Progenitor cell of endocrine pancreas (in vitro differentiated cells): ENCODE measurements around the gene RCSD1. TPM values are rescaled to one million over a fixed set of nuclear protein-coding genes. Genes with fewer than 3 reads are reported as not detected.

Experiments
- DNase-seq: peaks from one replicate; pipeline ENCODE4 v3.0.0; 2021; ENCODE audit warnings: low spot score; ENCODE audit not compliant: unreplicated experiment
- H3K27ac Mint-ChIP-seq: 2 replicates; pipeline ENCODE4 v1.8.0; 2021; ENCODE audit warnings: mild to moderate bottlenecking, moderate library complexity, mixed read lengths
- H3K27me3 Mint-ChIP-seq: 2 replicates; pipeline ENCODE4 v1.8.0; 2021; ENCODE audit warnings: mixed read lengths
- H3K36me3 Mint-ChIP-seq: 2 replicates; pipeline ENCODE4 v1.8.0; 2022; ENCODE audit warnings: mixed read lengths; ENCODE audit not compliant: insufficient read depth
- H3K4me1 Mint-ChIP-seq: 2 replicates; pipeline ENCODE4 v1.8.0; 2021; ENCODE audit warnings: low read depth, mixed read lengths
- H3K4me3 Mint-ChIP-seq: 2 replicates; pipeline ENCODE4 v1.8.0; 2021; ENCODE audit warnings: low read depth, mild to moderate bottlenecking, moderate library complexity, mixed read lengths
- H3K9me3 Mint-ChIP-seq: 2 replicates; pipeline ENCODE4 v1.8.0; 2021; ENCODE audit warnings: low read depth, mixed read lengths
- long read RNA-seq: library from polyadenylated mRNA; unstranded; transcript quantifications from one replicate; pipeline ENCODE4 v2.0.0, GENCODE V29; 2020
- total RNA-seq: library from RNA; stranded (reverse); gene quantifications from 2 replicates; pipeline ENCODE4 v1.2.1, GENCODE V29; 2021
- TF ChIP-seq, protein P1 (sequence below): fragments of 200-600 bp; sonication (generic); IDR thresholded peaks from one replicate; pipeline ENCODE4 v1.5.0; 2021; ENCODE audit warnings: antibody characterized with exemption, mild to moderate bottlenecking; ENCODE audit not compliant: unreplicated experiment

The RCSD1 gene, protein sequence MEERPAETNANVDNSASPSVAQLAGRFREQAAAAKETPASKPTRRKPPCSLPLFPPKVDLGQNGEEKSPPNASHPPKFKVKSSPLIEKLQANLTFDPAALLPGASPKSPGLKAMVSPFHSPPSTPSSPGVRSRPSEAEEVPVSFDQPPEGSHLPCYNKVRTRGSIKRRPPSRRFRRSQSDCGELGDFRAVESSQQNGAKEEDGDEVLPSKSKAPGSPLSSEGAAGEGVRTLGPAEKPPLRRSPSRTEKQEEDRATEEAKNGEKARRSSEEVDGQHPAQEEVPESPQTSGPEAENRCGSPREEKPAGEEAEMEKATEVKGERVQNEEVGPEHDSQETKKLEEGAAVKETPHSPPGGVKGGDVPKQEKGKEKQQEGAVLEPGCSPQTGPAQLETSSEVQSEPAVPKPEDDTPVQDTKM
- 0.22 and 0.38 TPM in 2 replicates for total RNA-seq
- long read RNA-seq, result 0 reads

DNA sequence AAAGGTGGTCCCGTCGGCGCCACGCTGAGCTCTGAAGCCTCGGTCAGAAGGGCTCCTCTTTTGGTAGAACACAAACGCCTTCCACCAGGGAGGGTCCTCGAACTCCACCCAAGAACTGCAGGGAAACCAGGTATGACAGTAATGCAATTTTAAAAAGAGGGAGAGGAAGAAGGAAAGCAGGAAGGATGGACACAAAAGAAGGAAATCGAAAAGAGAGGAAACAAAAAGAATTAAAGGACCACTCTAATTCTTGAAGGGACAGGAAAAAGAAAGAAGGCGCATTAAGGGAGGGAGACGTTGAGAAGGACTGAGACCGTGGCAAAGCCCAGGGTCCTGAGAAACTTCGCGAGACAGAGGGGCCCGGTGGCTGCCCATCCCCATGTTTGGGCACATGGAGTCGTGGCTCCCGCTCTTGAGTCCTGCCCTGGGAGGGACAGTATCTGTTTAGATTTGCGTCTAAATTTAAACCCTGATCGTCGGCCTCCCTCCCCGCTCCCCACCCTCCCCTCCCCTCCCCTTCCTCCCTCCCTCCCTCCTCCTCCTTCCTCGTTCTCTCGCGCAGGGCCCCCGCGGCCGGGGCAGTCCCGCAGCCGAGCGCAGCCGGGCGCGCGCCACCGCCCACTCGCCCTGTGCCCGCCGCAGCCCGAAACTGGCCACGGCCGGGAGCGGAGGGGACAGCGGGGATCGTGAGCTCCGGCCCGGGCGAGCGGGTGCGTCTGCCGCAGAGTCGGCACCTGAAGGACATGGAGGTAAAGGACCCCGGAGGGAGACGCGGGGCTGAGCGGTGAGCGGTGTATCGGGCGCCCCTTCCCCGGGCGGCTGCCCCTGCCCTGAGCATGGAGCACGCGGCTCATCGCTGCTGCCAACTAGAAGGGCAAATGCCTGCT, at the start of gene RCSD1:
Gene RCSD1, plus strand, starts transcription at position 552 of the 887 bp plus-strand sequence. Its CDS starts 192 bp downstream, at position 744.
- H3K4me3 Mint-ChIP-seq, result peak within 1 kb of the TSS; percentile 64
- peaks cover 6% of the 10 kb centered on the region for H3K4me1 Mint-ChIP-seq
- no peak within 1 kb of the TSS for H3K27ac Mint-ChIP-seq
- no peaks in the 10 kb centered on the region for H3K36me3 Mint-ChIP-seq
- peaks cover 4% of the 10 kb centered on the region for H3K9me3 Mint-ChIP-seq
- TF ChIP-seq, protein P1, sequence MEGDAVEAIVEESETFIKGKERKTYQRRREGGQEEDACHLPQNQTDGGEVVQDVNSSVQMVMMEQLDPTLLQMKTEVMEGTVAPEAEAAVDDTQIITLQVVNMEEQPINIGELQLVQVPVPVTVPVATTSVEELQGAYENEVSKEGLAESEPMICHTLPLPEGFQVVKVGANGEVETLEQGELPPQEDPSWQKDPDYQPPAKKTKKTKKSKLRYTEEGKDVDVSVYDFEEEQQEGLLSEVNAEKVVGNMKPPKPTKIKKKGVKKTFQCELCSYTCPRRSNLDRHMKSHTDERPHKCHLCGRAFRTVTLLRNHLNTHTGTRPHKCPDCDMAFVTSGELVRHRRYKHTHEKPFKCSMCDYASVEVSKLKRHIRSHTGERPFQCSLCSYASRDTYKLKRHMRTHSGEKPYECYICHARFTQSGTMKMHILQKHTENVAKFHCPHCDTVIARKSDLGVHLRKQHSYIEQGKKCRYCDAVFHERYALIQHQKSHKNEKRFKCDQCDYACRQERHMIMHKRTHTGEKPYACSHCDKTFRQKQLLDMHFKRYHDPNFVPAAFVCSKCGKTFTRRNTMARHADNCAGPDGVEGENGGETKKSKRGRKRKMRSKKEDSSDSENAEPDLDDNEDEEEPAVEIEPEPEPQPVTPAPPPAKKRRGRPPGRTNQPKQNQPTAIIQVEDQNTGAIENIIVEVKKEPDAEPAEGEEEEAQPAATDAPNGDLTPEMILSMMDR, result no peak
- peaks cover 70% of the 10 kb centered on the region for H3K27me3 Mint-ChIP-seq
- peak; percentile 28 for DNase-seq

DNA sequence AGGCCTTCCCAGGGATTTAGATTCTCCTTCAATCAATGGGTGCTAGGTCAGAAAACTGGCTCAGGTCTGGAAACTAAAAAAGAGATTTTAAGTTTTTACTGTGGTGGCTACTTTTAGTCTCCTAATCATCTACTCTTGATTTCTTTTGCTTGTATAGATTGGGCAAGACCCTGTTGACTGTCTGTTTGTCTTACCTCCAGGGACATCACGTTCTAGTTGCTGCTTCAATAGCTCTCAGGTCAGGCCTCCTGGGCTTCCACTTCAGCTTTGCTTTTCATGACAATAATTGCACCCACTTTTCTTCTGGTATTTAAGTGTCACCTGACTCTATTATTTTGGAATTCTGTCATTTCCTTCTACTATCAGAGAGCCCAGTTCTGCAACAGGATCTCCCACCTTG, 48.0 kb upstream of the RCSD1 start:
- Mint-ChIP-seq H3K4me3 (no peak overlapping the region), H3K36me3 (no peaks in the 10 kb centered on the region), H3K9me3 (no peaks in the 10 kb centered on the region), H3K27me3 (no peaks in the 10 kb centered on the region), H3K4me1 (no peaks in the 10 kb centered on the region), H3K27ac (no peak overlapping the region)
- no peak for DNase-seq
- TF ChIP-seq, protein P1, result no peak

DNA sequence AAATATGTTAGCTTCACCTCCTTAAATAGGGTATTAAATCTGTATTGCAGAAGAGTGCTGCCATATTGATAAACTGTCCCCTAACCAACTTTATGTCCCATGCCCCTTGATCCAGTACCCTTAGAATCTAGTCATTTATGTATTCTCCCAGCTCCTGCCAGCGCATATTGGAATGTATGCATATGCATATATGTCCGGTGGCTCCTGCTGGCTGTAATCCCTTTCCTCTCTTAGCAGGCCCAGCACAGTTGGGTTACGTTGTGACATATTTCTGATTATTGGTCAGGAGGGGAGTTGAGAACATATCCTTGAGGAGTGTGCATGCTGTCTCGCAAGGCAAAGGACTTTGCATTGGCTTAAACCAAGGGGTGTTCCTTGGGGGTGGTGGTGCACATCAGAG, 47.3 kb upstream of the RCSD1 start:
- no peak for DNase-seq
- Mint-ChIP-seq H3K27me3 (no peaks in the 10 kb centered on the region), H3K36me3 (no peaks in the 10 kb centered on the region), H3K9me3 (no peaks in the 10 kb centered on the region), H3K27ac (no peak overlapping the region), H3K4me3 (no peak overlapping the region), H3K4me1 (no peaks in the 10 kb centered on the region)
- TF ChIP-seq, protein P1, result no peak

DNA sequence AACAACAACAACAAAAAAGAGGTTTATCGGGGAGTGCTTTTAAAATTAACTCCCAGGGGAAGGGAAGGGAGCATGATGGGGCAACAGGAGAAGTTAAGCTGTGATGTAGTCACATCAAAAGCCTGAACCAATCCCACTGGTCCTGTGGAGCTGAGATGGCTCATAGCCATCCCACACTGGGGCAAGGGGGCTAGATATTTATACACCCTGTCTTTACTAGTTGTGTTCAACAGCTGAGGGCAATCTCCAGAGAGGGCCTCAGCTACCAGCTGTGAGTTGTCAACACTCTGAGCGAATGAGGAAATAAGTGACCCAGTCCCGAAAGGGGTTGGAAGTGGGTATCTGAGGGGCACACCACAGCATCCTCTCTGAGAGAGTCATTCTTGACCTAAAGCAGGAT, 45.5 kb upstream of the RCSD1 start:
- Mint-ChIP-seq H3K4me3 (no peak overlapping the region), H3K4me1 (no peaks in the 10 kb centered on the region), H3K9me3 (no peaks in the 10 kb centered on the region), H3K27ac (no peak overlapping the region), H3K27me3 (no peaks in the 10 kb centered on the region), H3K36me3 (no peaks in the 10 kb centered on the region)
- TF ChIP-seq, protein P1, result no peak
- DNase-seq, result no peak

DNA sequence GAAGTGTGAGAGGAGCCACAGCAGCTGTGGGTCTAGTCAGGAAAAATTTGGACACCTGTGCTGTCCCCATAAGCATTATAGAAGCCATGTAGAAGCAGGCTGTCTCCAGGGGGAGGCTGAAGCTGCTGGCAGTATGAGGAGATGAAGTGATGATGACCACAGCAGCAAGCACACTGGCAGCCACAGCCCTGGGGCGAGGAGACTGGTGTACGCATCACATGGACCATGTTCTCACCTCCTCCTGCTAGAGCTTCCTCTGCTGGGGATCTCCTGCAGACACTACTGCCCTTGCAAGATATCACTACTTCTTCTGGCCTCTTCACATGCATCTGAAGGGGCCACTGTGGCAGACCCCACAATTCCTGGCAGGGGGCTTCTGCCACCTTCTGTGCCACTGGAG, 42.7 kb upstream of the RCSD1 start:
- H3K36me3 Mint-ChIP-seq, result no peaks in the 10 kb centered on the region
- no peaks in the 10 kb centered on the region for H3K4me1 Mint-ChIP-seq
- H3K4me3 Mint-ChIP-seq, result no peak overlapping the region
- TF ChIP-seq, protein P1, result no peak
- no peaks in the 10 kb centered on the region for H3K27me3 Mint-ChIP-seq
- no peak for DNase-seq
- H3K9me3 Mint-ChIP-seq, result no peaks in the 10 kb centered on the region
- no peak overlapping the region for H3K27ac Mint-ChIP-seq
